Tibial nerve (tissue), 4 donors: ENCODE measurements around the gene ARHGAP29. TPM values are rescaled to one million over a fixed set of nuclear protein-coding genes. Genes with fewer than 3 reads are reported as not detected.

Experiments
- DNase-seq, 2 donors: peaks; one replicate each; pipeline ENCODE4 v3.0.0-alpha.2; 2019; ENCODE audit warnings: low spot score in 2 of 2
- H3K27ac ChIP-seq, 4 donors: fragments of 200-600 bp; sonication (generic) in 3 of 4; one replicate each; pipeline ENCODE4 v1.5.1; 2017 to 2019; ENCODE audit warnings: mild to moderate bottlenecking in 1 of 4
- H3K27me3 ChIP-seq, 2 donors: fragments of 200-600 bp; sonication (generic) in 1 of 2; one replicate each; pipeline versions ENCODE4 v1.5.1 to v1.6.0; 2017 to 2019
- H3K36me3 ChIP-seq, 3 donors: fragments of 200-600 bp; sonication (generic); one replicate each; pipeline ENCODE4 v1.5.1; 2018 to 2019
- H3K4me1 ChIP-seq, 4 donors: fragments of 200-600 bp; sonication (generic) in 3 of 4; one replicate each; pipeline ENCODE4 v1.5.1; 2017 to 2019
- H3K4me3 ChIP-seq, 4 donors: fragments of 200-600 bp; sonication (generic) in 3 of 4; one replicate each; pipeline ENCODE4 v1.5.1; 2017 to 2019; ENCODE audit warnings: mild to moderate bottlenecking in 1 of 4, moderate library complexity in 1 of 4
- H3K9me3 ChIP-seq, 4 donors: fragments of 200-600 bp; sonication (generic) in 3 of 4; one replicate each; pipeline ENCODE4 v1.5.1; 2017 to 2019
- EP300 ChIP-seq, 2 donors: sonication (generic); formaldehyde crosslinking; IDR thresholded peaks; one replicate each; pipeline ENCODE4 v1.6.1; 2017; ENCODE audit warnings: antibody characterized with exemption in 2 of 2, mild to moderate bottlenecking in 1 of 2
- POLR2A ChIP-seq, 2 donors: fragments of 450-650 bp; IDR thresholded peaks; one replicate each; pipeline ENCODE4 v1.6.1; 2017; ENCODE audit warnings: antibody characterized with exemption in 2 of 2, mild to moderate bottlenecking in 2 of 2, moderate library complexity in 2 of 2
- WGBS, 2 donors: methylation state at CpG; one replicate each; pipeline ENCODE4 v1.1.5; 2018; 5-methylcytosine and 5-hydroxymethylcytosine counted together
- total RNA-seq, 4 donors: library from RNA; depleted of rRNA; stranded (reverse); fragments of >200 nt; gene quantifications; one replicate each; pipeline ENCODE4 v1.1.0, GENCODE V29; 2016
- TF ChIP-seq, protein P1 (sequence below), 5 experiments: fragments of 200-600 bp in 3 of 5; fragments of 450-650 bp in 2 of 5; sonication (generic) in 3 of 5; IDR thresholded peaks; one replicate each; pipeline ENCODE4 v1.5.1; 2016 to 2019; ENCODE audit warnings: antibody characterized with exemption in 5 of 5, mild to moderate bottlenecking in 3 of 5, moderate library complexity in 2 of 5

ARHGAP29 gene
- total RNA-seq, 4 donors from 2014 or later = 45.9 to 80.4 (median 50.1) TPM

DNA sequence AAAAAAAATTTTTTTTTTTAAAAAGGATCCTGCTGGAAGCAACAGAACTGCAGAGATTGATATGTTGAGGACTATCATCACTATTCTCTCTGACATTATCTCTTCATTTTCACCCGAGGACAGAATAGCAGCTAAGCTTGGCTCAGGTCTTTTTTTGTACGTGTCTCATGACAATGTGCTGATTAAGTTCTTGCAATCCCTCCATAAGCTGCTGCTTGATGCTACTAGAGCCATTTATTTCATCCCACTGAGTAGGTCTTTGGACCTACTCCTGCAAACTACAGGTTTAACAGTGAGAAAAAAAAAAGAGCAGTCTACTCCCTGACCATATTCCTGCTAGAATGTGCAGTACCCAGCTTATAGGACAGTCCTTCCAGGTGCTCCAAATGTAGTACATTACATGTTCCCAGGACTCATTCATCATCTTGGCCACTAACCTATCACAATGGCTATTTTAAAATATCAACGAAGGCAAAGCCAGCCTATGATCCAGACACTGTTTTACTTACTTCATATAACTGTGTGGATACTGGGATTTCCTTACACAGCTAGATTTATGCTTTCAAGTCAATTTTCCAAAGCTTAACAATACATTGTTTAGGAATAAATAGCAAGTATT is 54.1 kb downstream of the ARHGAP29 start:
- TF ChIP-seq POLR2A (IDR thresholded peaks at IDR 0.05) = no peak
- TF ChIP-seq, protein P1, sequence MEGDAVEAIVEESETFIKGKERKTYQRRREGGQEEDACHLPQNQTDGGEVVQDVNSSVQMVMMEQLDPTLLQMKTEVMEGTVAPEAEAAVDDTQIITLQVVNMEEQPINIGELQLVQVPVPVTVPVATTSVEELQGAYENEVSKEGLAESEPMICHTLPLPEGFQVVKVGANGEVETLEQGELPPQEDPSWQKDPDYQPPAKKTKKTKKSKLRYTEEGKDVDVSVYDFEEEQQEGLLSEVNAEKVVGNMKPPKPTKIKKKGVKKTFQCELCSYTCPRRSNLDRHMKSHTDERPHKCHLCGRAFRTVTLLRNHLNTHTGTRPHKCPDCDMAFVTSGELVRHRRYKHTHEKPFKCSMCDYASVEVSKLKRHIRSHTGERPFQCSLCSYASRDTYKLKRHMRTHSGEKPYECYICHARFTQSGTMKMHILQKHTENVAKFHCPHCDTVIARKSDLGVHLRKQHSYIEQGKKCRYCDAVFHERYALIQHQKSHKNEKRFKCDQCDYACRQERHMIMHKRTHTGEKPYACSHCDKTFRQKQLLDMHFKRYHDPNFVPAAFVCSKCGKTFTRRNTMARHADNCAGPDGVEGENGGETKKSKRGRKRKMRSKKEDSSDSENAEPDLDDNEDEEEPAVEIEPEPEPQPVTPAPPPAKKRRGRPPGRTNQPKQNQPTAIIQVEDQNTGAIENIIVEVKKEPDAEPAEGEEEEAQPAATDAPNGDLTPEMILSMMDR (IDR thresholded peaks at IDR 0.05) = no peak
- Histone ChIP-seq H3K9me3 (no peaks in the 10 kb centered on the region), H3K4me3 (no peak overlapping the region), H3K27me3 (no peaks in the 10 kb centered on the region), H3K27ac (no peak overlapping the region), H3K36me3 (peaks cover 0 to 68% (median 0%) of the 10 kb centered on the region in 3 donors), H3K4me1 (no peaks in the 10 kb centered on the region)
- WGBS, 2 donors = 77 to 89% methylated on average over 3 of the region's 3 CpGs
- DNase-seq = no peak

DNA sequence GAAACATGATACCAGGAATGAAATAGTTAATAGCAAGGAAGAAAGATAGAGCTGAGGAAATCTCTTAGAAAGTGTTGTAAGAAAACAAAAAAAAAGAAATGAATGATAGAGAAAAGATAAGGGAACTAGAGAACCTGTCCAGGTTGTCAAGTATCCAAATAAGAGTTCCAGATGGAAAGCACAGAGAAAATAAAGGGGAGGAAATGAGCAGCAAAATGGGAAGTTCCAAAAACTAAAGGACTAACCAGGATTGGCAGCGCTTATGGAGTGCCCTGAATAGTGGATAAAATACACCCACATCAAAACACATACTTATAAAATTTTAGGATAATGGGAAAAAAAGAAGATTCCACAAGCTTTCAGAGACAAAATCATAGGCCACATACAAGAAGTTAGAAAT is 55.2 kb downstream of the ARHGAP29 start:
- no peak for DNase-seq
- Histone ChIP-seq H3K9me3 (no peaks in the 10 kb centered on the region), H3K27ac (no peak overlapping the region), H3K36me3 (peaks cover 0 to 70% (median 0%) of the 10 kb centered on the region in 3 donors), H3K27me3 (no peaks in the 10 kb centered on the region), H3K4me3 (no peak overlapping the region), H3K4me1 (no peaks in the 10 kb centered on the region)
- TF ChIP-seq EP300 (IDR thresholded peaks at IDR 0.05) (no peak), POLR2A (IDR thresholded peaks at IDR 0.05) (no peak)
- TF ChIP-seq, protein P1 (IDR thresholded peaks at IDR 0.05) = no peak
- 91 to 98% methylated on average over 1 of the region's 1 CpG for WGBS, 2 donors

DNA sequence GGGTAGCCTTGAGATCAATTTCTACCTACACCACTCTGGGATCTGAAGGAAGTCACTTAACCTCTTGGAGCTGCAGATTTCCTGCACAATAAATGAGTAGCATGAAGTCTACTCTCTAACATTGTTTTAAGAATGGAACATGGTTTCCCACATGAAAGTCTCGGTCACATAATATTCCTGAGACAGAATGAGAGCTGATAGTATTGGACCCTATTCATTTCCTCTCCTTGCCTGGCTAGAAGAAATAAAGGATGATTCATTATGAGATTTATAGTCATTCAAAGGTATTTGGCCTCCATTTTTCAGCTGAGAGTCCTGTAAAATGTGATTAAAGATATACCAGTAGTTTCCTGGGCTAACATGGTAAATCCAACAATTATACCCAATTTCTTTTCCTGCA is 56.7 kb downstream of the ARHGAP29 start:
- no peak overlapping the region for H3K4me3 ChIP-seq
- WGBS, 2 donors = 89 to 94% methylated on average over 1 of the region's 1 CpG
- no peaks in the 10 kb centered on the region for H3K9me3 ChIP-seq
- DNase-seq = no peak
- H3K36me3 ChIP-seq = peaks cover 0 to 74% (median 0%) of the 10 kb centered on the region in 3 donors
- H3K27me3 ChIP-seq = no peaks in the 10 kb centered on the region
- H3K27ac ChIP-seq = no peak overlapping the region
- TF ChIP-seq POLR2A (IDR thresholded peaks at IDR 0.05) = no peak
- no peak for TF ChIP-seq EP300 (IDR thresholded peaks at IDR 0.05)
- TF ChIP-seq, protein P1 (IDR thresholded peaks at IDR 0.05) = no peak
- no peaks in the 10 kb centered on the region for H3K4me1 ChIP-seq

DNA sequence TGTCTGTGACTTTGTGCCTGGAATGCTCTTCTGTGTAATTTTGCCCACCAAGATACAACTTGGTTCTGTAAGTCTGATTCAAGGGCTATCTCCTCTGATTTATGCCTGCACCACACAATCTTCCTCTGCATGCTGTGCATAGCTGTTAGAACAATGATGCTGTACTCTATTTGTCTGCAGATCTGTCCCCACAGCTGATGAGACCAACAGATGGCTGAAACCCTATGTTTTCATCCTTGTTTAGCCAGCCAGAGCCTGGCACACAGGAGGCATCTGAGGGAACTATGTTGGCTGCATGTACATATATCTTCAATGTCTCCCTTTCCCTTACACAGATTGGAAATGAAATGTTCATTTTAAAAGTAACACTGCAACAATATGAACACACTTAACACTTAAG is 58.5 kb downstream of the ARHGAP29 start:
- no peak for DNase-seq
- Histone ChIP-seq H3K27me3 (no peaks in the 10 kb centered on the region), H3K9me3 (no peaks in the 10 kb centered on the region), H3K4me1 (no peaks in the 10 kb centered on the region), H3K36me3 (peaks cover 0 to 75% (median 0%) of the 10 kb centered on the region in 3 donors), H3K4me3 (no peak overlapping the region), H3K27ac (no peak overlapping the region)
- TF ChIP-seq POLR2A (IDR thresholded peaks at IDR 0.05) (no peak), EP300 (IDR thresholded peaks at IDR 0.05) (no peak)
- TF ChIP-seq, protein P1 (IDR thresholded peaks at IDR 0.05) = no peak

DNA sequence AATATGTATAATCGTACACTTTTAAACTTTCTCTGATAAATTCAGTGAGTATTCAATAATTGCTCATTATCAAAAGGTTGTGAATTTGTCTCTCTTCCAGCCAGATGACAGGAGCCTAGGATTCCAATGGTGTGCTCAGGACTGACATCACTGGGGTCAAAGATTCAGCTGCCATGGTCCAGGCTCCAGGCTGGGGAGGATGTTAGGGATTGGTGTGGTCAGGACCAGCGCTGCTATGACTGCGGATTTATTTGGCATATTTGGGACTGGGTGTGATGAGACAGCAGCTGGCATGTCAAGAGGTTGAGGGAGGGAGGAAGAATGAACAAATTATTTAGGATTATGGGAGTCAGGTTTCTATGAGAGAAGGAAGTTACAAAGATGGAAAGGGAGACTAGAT is 68.3 kb downstream of the ARHGAP29 start:
- Histone ChIP-seq H3K4me3 (no peak overlapping the region), H3K9me3 (peaks cover 0 to 9% (median 0%) of the 10 kb centered on the region in 4 donors), H3K4me1 (no peaks in the 10 kb centered on the region), H3K36me3 (peaks cover 0 to 20% (median 0%) of the 10 kb centered on the region in 3 donors), H3K27me3 (no peaks in the 10 kb centered on the region), H3K27ac (no peak overlapping the region)
- 90 to 91% methylated on average over 3 of the region's 3 CpGs for WGBS, 2 donors
- DNase-seq = no peak
- TF ChIP-seq, protein P1 (IDR thresholded peaks at IDR 0.05) = no peak
- no peak for TF ChIP-seq POLR2A (IDR thresholded peaks at IDR 0.05)
- no peak for TF ChIP-seq EP300 (IDR thresholded peaks at IDR 0.05)
